ENCODE measurements around the gene KRT31. TPM values are rescaled to one million over a fixed set of nuclear protein-coding genes. Genes with fewer than 3 reads are reported as not detected.

Gene KRT31
- total and polyA plus RNA-seq, 2 of the 8 experiments (the other 6 are each of a cell fraction or from before 2014, with no cell fraction given) = not detected

DNA sequence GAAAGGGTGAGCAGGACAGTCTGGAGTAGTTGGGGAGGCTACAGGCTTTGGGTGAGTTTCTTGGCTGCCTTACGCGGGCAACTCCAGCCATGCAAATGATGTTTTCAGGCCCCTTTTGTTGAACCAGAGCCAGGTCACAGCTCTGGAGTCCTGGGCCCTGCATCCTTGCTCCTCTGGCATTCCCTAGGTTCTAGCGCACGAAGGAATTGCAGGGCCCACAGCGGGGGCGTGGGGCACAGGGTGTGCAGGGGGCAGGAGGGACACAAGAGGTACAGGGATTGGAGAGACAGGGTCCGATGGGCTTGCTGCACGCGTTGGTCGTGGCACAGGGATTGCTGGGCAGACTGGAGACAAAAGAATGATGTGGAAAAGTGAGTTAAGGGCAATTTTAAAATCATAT lies 3.6 kb downstream of the KRT31 start (continued):
- TF ChIP-seq, protein P1, sequence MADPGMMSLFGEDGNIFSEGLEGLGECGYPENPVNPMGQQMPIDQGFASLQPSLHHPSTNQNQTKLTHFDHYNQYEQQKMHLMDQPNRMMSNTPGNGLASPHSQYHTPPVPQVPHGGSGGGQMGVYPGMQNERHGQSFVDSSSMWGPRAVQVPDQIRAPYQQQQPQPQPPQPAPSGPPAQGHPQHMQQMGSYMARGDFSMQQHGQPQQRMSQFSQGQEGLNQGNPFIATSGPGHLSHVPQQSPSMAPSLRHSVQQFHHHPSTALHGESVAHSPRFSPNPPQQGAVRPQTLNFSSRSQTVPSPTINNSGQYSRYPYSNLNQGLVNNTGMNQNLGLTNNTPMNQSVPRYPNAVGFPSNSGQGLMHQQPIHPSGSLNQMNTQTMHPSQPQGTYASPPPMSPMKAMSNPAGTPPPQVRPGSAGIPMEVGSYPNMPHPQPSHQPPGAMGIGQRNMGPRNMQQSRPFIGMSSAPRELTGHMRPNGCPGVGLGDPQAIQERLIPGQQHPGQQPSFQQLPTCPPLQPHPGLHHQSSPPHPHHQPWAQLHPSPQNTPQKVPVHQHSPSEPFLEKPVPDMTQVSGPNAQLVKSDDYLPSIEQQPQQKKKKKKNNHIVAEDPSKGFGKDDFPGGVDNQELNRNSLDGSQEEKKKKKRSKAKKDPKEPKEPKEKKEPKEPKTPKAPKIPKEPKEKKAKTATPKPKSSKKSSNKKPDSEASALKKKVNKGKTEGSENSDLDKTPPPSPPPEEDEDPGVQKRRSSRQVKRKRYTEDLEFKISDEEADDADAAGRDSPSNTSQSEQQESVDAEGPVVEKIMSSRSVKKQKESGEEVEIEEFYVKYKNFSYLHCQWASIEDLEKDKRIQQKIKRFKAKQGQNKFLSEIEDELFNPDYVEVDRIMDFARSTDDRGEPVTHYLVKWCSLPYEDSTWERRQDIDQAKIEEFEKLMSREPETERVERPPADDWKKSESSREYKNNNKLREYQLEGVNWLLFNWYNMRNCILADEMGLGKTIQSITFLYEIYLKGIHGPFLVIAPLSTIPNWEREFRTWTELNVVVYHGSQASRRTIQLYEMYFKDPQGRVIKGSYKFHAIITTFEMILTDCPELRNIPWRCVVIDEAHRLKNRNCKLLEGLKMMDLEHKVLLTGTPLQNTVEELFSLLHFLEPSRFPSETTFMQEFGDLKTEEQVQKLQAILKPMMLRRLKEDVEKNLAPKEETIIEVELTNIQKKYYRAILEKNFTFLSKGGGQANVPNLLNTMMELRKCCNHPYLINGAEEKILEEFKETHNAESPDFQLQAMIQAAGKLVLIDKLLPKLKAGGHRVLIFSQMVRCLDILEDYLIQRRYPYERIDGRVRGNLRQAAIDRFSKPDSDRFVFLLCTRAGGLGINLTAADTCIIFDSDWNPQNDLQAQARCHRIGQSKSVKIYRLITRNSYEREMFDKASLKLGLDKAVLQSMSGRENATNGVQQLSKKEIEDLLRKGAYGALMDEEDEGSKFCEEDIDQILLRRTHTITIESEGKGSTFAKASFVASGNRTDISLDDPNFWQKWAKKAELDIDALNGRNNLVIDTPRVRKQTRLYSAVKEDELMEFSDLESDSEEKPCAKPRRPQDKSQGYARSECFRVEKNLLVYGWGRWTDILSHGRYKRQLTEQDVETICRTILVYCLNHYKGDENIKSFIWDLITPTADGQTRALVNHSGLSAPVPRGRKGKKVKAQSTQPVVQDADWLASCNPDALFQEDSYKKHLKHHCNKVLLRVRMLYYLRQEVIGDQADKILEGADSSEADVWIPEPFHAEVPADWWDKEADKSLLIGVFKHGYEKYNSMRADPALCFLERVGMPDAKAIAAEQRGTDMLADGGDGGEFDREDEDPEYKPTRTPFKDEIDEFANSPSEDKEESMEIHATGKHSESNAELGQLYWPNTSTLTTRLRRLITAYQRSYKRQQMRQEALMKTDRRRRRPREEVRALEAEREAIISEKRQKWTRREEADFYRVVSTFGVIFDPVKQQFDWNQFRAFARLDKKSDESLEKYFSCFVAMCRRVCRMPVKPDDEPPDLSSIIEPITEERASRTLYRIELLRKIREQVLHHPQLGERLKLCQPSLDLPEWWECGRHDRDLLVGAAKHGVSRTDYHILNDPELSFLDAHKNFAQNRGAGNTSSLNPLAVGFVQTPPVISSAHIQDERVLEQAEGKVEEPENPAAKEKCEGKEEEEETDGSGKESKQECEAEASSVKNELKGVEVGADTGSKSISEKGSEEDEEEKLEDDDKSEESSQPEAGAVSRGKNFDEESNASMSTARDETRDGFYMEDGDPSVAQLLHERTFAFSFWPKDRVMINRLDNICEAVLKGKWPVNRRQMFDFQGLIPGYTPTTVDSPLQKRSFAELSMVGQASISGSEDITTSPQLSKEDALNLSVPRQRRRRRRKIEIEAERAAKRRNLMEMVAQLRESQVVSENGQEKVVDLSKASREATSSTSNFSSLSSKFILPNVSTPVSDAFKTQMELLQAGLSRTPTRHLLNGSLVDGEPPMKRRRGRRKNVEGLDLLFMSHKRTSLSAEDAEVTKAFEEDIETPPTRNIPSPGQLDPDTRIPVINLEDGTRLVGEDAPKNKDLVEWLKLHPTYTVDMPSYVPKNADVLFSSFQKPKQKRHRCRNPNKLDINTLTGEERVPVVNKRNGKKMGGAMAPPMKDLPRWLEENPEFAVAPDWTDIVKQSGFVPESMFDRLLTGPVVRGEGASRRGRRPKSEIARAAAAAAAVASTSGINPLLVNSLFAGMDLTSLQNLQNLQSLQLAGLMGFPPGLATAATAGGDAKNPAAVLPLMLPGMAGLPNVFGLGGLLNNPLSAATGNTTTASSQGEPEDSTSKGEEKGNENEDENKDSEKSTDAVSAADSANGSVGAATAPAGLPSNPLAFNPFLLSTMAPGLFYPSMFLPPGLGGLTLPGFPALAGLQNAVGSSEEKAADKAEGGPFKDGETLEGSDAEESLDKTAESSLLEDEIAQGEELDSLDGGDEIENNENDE (IDR thresholded peaks at IDR 0.05; ENCODE audit: insufficient replicate concordance, low read length) = no peak
- no peak for TF ChIP-seq POLR2A (IDR thresholded peaks at IDR 0.05; ENCODE audit: control extremely low read depth in 1 of 2, low read depth in 2 of 2, low read length in 2 of 2)
- TF ChIP-seq, protein P2, sequence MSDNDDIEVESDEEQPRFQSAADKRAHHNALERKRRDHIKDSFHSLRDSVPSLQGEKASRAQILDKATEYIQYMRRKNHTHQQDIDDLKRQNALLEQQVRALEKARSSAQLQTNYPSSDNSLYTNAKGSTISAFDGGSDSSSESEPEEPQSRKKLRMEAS (IDR thresholded peaks at IDR 0.05) = no peak
- no peak for TF ChIP-seq CREB1 (IDR thresholded peaks at IDR 0.05)
- TF ChIP-seq, protein P3, sequence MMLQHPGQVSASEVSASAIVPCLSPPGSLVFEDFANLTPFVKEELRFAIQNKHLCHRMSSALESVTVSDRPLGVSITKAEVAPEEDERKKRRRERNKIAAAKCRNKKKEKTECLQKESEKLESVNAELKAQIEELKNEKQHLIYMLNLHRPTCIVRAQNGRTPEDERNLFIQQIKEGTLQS (IDR thresholded peaks at IDR 0.05; ENCODE audit: insufficient read depth, low read depth, low read length) = no peak
- no peak for TF ChIP-seq POU5F1 (IDR thresholded peaks at IDR 0.05; ENCODE audit: low read depth, low read length)
- no peak for TF ChIP-seq RXRA (IDR thresholded peaks at IDR 0.05; ENCODE audit: insufficient read depth, low read depth, low read length)
